ENCODE data around the gene P2RX6.

- TF ChIP-seq POLR2A (IDR thresholded peaks at IDR 0.05; ENCODE audit: low read depth, low read length) (no peak), TAF1 (IDR thresholded peaks at IDR 0.05; ENCODE audit: low read depth, low read length) (no peak)
Observed at GRCh38 chr22:20999350-21000206, 15.4 kb upstream of the P2RX6 start.
